Measurements from ENCODE around the gene SPTBN1.
"Not testable (repeated sequence)": the region's sequence is repeated elsewhere in the genome, so short reads cannot be mapped to it uniquely, and the experiment has no call there.

SPTBN1 gene

GRCh38 chr2:54471221-54471711 is 15.1 kb downstream of the SPTBN1 start:
- no peak for DNase-seq

- DNase-seq: no peak
Measured at GRCh38 chr2:54473851-54474250, 17.7 kb downstream of the SPTBN1 start.

GRCh38 chr2:54475285-54475684 is 19.2 kb downstream of the SPTBN1 start:
- DNase-seq: no peak

- no peak for DNase-seq
Measured at GRCh38 chr2:54475919-54476318, 19.8 kb downstream of the SPTBN1 start.

- DNase-seq: no peak
Measured at GRCh38 chr2:54476852-54477251, 20.7 kb downstream of the SPTBN1 start.

- no peak for DNase-seq
Measured at GRCh38 chr2:54477896-54478295, 21.8 kb downstream of the SPTBN1 start.

- no peak for DNase-seq
Measured at GRCh38 chr2:54478899-54479298, 22.8 kb downstream of the SPTBN1 start.

GRCh38 chr2:54479424-54479823 is 23.3 kb downstream of the SPTBN1 start:
- no peak for DNase-seq

- no peak for DNase-seq
Measured at GRCh38 chr2:54480025-54480424, 23.9 kb downstream of the SPTBN1 start.

GRCh38 chr2:54481686-54482085 is 25.6 kb downstream of the SPTBN1 start:
- DNase-seq: no peak

- DNase-seq: no peak
Measured at GRCh38 chr2:54482715-54483114, 26.6 kb downstream of the SPTBN1 start.

- DNase-seq: no peak
Measured at GRCh38 chr2:54483426-54483825, 27.3 kb downstream of the SPTBN1 start.

GRCh38 chr2:54485756-54486155 is 29.6 kb downstream of the SPTBN1 start:
- DNase-seq: not testable (repeated sequence)

- no peak for DNase-seq
Measured at GRCh38 chr2:54486766-54487165, 30.6 kb downstream of the SPTBN1 start.

GRCh38 chr2:54490863-54491262 is 34.7 kb downstream of the SPTBN1 start:
- DNase-seq: no peak

- DNase-seq: no peak
Measured at GRCh38 chr2:54492335-54492734, 36.2 kb downstream of the SPTBN1 start.

- DNase-seq: no peak
Measured at GRCh38 chr2:54494087-54494486, 38.0 kb downstream of the SPTBN1 start.

- DNase-seq: no peak
Measured at GRCh38 chr2:54496920-54497319, 40.8 kb downstream of the SPTBN1 start.

- DNase-seq: no peak
Measured at GRCh38 chr2:54497763-54498680, 41.9 kb downstream of the SPTBN1 start.

GRCh38 chr2:54499661-54500060 is 43.5 kb downstream of the SPTBN1 start:
- DNase-seq: no peak

GRCh38 chr2:54500404-54501205 is 44.5 kb downstream of the SPTBN1 start:
- DNase-seq: no peak

GRCh38 chr2:54502731-54503130 is 46.6 kb downstream of the SPTBN1 start:
- no peak for DNase-seq

- peak in 1 of 2 donors; percentile 8 for DNase-seq
Measured at GRCh38 chr2:54503192-54503591, 47.1 kb downstream of the SPTBN1 start.

- DNase-seq: no peak
Measured at GRCh38 chr2:54503828-54504227, 47.7 kb downstream of the SPTBN1 start.
